Duodenal mucosa (tissue), 2 donors: Measurements from ENCODE around the gene SULT1B1.

ENCODE experiments used
- H3K27ac ChIP-seq: one replicate; pipeline ENCODE4 v1.7.0; 2013; ENCODE audit warnings: low read depth, low read length
- H3K27me3 ChIP-seq, 2 donors: one replicate each; pipeline ENCODE4 v1.7.0; 2013; ENCODE audit warnings: low read length in 2 of 2, control low read depth in 1 of 2; ENCODE audit not compliant: insufficient read depth in 2 of 2, control insufficient read depth in 1 of 2
- H3K36me3 ChIP-seq, 2 donors: one replicate each; pipeline ENCODE4 v1.7.0; 2013; ENCODE audit warnings: low read length in 2 of 2, control low read depth in 1 of 2; ENCODE audit not compliant: insufficient read depth in 2 of 2, control insufficient read depth in 1 of 2
- H3K4me1 ChIP-seq, 2 donors: one replicate each; pipeline ENCODE4 v1.7.0; 2013; ENCODE audit warnings: low read length in 2 of 2, control low read depth in 1 of 2; ENCODE audit not compliant: insufficient read depth in 2 of 2, control insufficient read depth in 1 of 2
- H3K4me3 ChIP-seq, 2 donors: one replicate each; pipeline ENCODE4 v1.7.0; 2013; ENCODE audit warnings: low read length in 2 of 2, low read depth in 1 of 2
- H3K9ac ChIP-seq, 2 donors: one replicate each; pipeline ENCODE4 v1.7.0; 2013; ENCODE audit warnings: low read length in 2 of 2, low read depth in 1 of 2
- H3K9me3 ChIP-seq, 2 donors: one replicate each; pipeline ENCODE4 v1.7.0; 2013; ENCODE audit warnings: low read length in 2 of 2, control low read depth in 1 of 2; ENCODE audit not compliant: control insufficient read depth in 1 of 2

The SULT1B1 gene

GRCh38 chr4:69760455-69760854 lies at the start of gene SULT1B1:
SULT1B1 (minus strand) TSS chr4:69760620; CDS start chr4:69755217, 5,403 bp downstream.
- Histone ChIP-seq H3K27ac (peak within 1 kb of the TSS; percentile 10), H3K4me3 (peak within 1 kb of the TSS; percentile 60 to 69), H3K9me3 (no peaks in the 10 kb centered on the region), H3K4me1 (peaks cover 11 to 22% of the 10 kb centered on the region in 2 donors), H3K27me3 (no peaks in the 10 kb centered on the region), H3K36me3 (no peaks in the 10 kb centered on the region), H3K9ac (peak within 1 kb of the TSS; percentile 9 to 44)

- Histone ChIP-seq H3K4me1 (no peaks in the 10 kb centered on the region), H3K9me3 (no peaks in the 10 kb centered on the region), H3K4me3 (no peak overlapping the region), H3K27ac (no peak overlapping the region), H3K9ac (no peak overlapping the region), H3K27me3 (no peaks in the 10 kb centered on the region), H3K36me3 (no peaks in the 10 kb centered on the region)
These were observed 40.2 kb upstream of the SULT1B1 start for GRCh38 chr4:69800599-69800998.

GRCh38 chr4:69799337-69799736 lies 38.9 kb upstream of the SULT1B1 start:
- Histone ChIP-seq H3K9me3 (no peaks in the 10 kb centered on the region), H3K27me3 (no peaks in the 10 kb centered on the region), H3K4me3 (no peak overlapping the region), H3K27ac (no peak overlapping the region), H3K9ac (no peak overlapping the region), H3K4me1 (no peaks in the 10 kb centered on the region), H3K36me3 (no peaks in the 10 kb centered on the region)

- no peak overlapping the region for H3K4me3 ChIP-seq
These were observed 33.3 kb upstream of the SULT1B1 start for GRCh38 chr4:69793732-69794131.

GRCh38 chr4:69787879-69788278 lies 27.5 kb upstream of the SULT1B1 start:
- H3K36me3 ChIP-seq: no peaks in the 10 kb centered on the region
- no peak overlapping the region for H3K4me3 ChIP-seq
- no peaks in the 10 kb centered on the region for H3K27me3 ChIP-seq
- peaks cover 0 to 5% of the 10 kb centered on the region in 2 donors for H3K9me3 ChIP-seq
- H3K27ac ChIP-seq: no peak overlapping the region
- H3K9ac ChIP-seq: no peak overlapping the region
- H3K4me1 ChIP-seq: no peaks in the 10 kb centered on the region

More at GRCh38 chr4:69793732-69794131, 33.3 kb upstream of the SULT1B1 start:
- Histone ChIP-seq H3K27me3 (no peaks in the 10 kb centered on the region), H3K9me3 (no peaks in the 10 kb centered on the region), H3K9ac (no peak overlapping the region), H3K4me1 (no peaks in the 10 kb centered on the region), H3K36me3 (no peaks in the 10 kb centered on the region), H3K27ac (no peak overlapping the region)

- no peak overlapping the region for H3K9ac ChIP-seq
- H3K27ac ChIP-seq: no peak overlapping the region
- no peaks in the 10 kb centered on the region for H3K4me1 ChIP-seq
- no peak overlapping the region for H3K4me3 ChIP-seq
- peaks cover 0 to 5% of the 10 kb centered on the region in 2 donors for H3K9me3 ChIP-seq
- H3K36me3 ChIP-seq: no peaks in the 10 kb centered on the region
- H3K27me3 ChIP-seq: no peaks in the 10 kb centered on the region
These were observed 26.1 kb upstream of the SULT1B1 start for GRCh38 chr4:69786547-69786946.

- Histone ChIP-seq H3K27ac (no peak overlapping the region), H3K36me3 (no peaks in the 10 kb centered on the region), H3K4me3 (no peak overlapping the region), H3K27me3 (no peaks in the 10 kb centered on the region), H3K9me3 (peaks cover 0 to 5% of the 10 kb centered on the region in 2 donors), H3K4me1 (no peaks in the 10 kb centered on the region), H3K9ac (no peak overlapping the region)
These were observed 24.9 kb upstream of the SULT1B1 start for GRCh38 chr4:69785211-69785831.

- Histone ChIP-seq H3K36me3 (no peaks in the 10 kb centered on the region), H3K9ac (no peak overlapping the region), H3K4me3 (no peak overlapping the region), H3K27ac (no peak overlapping the region), H3K4me1 (no peaks in the 10 kb centered on the region), H3K9me3 (peaks cover 0 to 5% of the 10 kb centered on the region in 2 donors), H3K27me3 (no peaks in the 10 kb centered on the region)
These were observed 22.4 kb upstream of the SULT1B1 start for GRCh38 chr4:69782651-69783310.

GRCh38 chr4:69781458-69782418 lies 21.3 kb upstream of the SULT1B1 start:
- Histone ChIP-seq H3K4me1 (no peaks in the 10 kb centered on the region), H3K27ac (no peak overlapping the region), H3K9ac (no peak overlapping the region), H3K36me3 (no peaks in the 10 kb centered on the region), H3K4me3 (no peak overlapping the region), H3K9me3 (peaks cover 0 to 5% of the 10 kb centered on the region in 2 donors), H3K27me3 (no peaks in the 10 kb centered on the region)

GRCh38 chr4:69780141-69780540 lies 19.7 kb upstream of the SULT1B1 start:
- peaks cover 0 to 5% of the 10 kb centered on the region in 2 donors for H3K9me3 ChIP-seq
- no peak overlapping the region for H3K9ac ChIP-seq
- no peaks in the 10 kb centered on the region for H3K36me3 ChIP-seq
- no peak overlapping the region for H3K27ac ChIP-seq
- no peaks in the 10 kb centered on the region for H3K27me3 ChIP-seq
- H3K4me3 ChIP-seq: no peak overlapping the region
- peaks cover 7 to 12% of the 10 kb centered on the region in 2 donors for H3K4me1 ChIP-seq
